Stimulated activated CD8-positive, alpha-beta memory T cell treated with anti-CD3 and anti-CD28 coated beads, Interleukin-7, amount 100 ng/mL, for 1 hour (primary cell): Measurements from ENCODE around the gene FASTKD2.
A peak's percentile ranks its signal among the peaks of the same experiment; 100 is the strongest.

Experiments used
- DNase-seq, 2 donors: peaks; one replicate each; pipeline ENCODE4 v3.0.0-alpha.2; 2020; ENCODE audit warnings: low read depth in 2 of 2

FASTKD2 gene

GRCh38 chr2:206765242-206766056, at the start of gene FASTKD2, which contains the start of gene MDH1B:
FASTKD2 (plus strand) TSS chr2:206765606; CDS start chr2:206766694, 1,088 bp downstream.
MDH1B (minus strand) TSS chr2:206765328; CDS start chr2:206765271, 57 bp downstream.
- peak; percentile 53 to 64 for DNase-seq

GRCh38 chr2:206716623-206717022, 48.8 kb upstream of the FASTKD2 start:
- no peak for DNase-seq

- no peak for DNase-seq
Measured at GRCh38 chr2:206718296-206718695, 47.1 kb upstream of the FASTKD2 start, which contains the start of gene DYTN. DYTN (minus strand) TSS chr2:206718396; CDS start chr2:206718279, 117 bp downstream.

GRCh38 chr2:206721256-206721920, 44.0 kb upstream of the FASTKD2 start:
- no peak for DNase-seq

- DNase-seq = no peak
Measured at GRCh38 chr2:206723288-206723687, 42.1 kb upstream of the FASTKD2 start.

- no peak for DNase-seq
Measured at GRCh38 chr2:206727287-206727686, 38.1 kb upstream of the FASTKD2 start.

DNA sequence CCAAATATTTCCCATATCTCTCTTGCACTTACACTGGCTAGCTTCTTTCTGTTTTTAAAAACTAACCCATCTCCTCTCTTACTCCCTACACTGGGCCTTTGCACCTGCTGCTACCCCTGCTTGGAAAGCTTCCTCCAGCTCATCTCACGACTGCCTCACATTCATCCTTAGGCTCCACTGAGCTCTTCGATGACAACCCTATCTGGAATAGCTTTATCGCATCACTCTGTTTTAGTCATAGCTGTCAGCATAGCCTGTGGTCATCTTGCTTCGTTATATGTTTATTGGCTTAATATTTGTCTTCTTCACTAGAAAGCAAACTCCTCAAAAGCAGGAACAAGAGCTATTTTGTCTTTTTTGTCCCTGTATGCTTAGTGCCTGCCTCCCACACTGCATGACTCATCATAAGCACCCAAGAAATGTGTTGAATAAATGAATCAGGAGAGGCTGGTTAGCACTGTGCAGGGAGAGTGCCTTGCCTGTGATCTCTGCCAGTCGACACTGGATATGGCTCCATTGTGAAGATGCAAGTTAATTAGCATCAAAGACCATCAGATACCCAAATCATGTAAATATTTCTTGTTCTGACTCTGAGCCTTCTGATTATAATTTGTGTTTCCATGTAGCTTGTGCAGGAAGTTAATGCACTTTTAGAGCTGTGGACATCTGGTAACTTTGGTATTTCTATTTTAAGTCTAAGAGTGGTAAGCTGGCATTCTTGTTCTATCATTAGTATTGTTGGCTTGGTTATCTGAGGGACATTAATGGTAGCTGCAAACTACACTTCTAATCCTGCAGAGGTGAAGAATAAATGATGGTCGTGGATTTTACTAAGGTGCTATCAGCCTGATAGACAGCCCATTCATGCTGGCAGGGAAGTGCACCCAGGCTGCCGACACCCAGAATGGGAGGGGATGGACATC, 36.9 kb upstream of the FASTKD2 start:
- DNase-seq = no peak

DNA sequence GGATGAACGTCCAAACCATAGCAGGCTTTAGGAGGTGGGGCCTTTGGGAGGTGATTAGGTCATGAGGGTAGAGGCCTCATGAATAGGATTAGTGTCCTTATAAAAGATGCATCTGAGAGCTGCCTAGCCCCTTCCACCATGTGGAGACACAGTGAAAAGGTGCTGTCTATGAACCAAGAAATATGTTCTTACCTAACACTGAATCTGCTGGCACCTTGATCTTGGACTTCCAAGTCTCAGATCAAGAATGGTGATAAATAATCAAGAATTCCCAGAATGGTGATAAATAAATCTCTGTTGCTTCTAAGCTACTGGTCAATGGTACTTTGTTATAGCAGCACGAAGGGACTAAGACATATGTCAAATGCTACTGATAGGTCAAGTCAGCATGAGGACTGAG, 32.1 kb upstream of the FASTKD2 start:
- no peak for DNase-seq

DNA sequence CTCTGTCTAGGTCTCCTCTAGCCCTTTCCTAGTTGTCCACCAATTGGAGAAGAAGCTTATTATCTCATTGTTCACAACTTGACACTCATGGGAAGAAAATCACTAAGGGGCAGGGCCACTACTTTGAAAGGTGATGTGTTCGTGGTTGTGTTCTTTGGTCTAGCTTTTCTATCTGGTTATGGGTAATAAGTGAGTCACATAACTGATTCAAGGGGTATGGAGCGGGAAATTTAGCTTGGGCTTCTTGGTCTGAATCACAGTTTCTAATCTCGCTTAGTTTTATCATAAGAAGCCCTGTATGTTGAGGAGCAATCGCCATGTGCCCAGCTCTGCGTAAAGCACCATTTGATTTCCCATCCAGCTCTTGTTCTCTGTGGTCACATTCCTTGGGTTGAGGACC, 28.5 kb upstream of the FASTKD2 start:
- no peak for DNase-seq

DNA sequence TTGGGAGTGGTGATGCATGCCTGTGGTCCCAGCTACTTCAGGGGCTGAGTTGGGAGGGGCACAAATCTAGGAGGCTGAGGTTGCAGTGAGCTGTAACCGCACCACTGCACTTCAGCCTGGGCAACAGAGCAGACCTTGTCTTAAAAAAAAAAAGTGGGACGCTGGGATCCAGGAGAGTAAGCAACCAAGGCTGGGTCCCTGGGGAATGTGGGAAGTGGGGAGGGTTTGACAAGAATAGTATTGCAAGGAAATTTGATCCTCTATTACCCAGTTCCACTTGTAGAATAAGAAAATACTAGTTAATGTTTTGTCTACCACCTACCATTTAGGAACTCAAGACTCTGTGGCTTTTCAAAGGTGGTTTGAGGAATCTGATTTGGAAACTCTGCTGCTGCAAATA, 26.1 kb upstream of the FASTKD2 start:
- no peak for DNase-seq

GRCh38 chr2:206740800-206741199, 24.6 kb upstream of the FASTKD2 start:
- no peak for DNase-seq

DNA sequence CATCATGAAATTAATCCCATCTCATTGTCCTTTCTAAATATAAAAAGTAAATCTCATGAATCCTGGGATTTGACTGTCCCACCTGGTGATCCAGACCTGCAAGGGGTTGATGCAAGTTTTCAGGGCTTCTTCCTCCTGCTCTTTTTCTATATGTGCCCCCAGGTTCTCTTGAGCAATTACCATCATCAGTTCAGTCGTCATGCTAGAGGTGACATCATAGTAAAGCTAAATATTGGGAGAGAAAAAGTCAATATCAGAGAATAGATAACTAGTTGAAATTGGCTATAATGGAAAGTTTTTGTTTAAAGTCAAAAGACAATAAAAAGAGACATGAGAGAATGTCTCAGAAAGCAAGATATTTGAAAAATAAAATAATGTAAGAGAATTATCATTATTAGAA, 8.6 kb upstream of the FASTKD2 start:
- DNase-seq = no peak

DNA sequence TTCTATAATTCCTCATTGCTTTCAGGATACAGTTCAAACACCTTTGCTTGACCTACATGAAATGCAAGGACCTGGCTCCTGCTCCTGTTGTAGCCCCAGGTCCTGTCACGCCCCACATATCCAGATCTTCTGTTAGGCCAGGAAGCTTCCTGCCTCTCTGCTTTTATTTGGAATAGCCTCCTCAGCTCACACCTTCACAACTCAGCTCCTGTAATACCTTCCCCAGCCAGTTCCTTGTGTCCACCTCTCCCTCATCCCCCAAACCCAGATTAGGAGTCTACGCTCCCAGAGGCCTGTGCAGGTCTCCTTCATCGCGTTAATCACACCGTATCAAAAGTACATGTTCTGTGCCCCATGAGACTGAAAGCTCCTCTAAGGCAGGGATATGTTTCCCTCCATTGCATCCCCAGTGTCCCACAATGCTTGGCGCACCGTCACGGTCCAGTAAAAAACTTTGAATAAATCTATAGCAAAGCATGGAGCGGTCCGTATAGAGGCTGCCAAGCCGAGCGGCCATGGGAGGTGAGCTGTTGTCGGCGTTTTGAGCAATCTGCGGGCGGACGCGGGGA, 649 bp upstream of the FASTKD2 start:
- DNase-seq = no peak

DNA sequence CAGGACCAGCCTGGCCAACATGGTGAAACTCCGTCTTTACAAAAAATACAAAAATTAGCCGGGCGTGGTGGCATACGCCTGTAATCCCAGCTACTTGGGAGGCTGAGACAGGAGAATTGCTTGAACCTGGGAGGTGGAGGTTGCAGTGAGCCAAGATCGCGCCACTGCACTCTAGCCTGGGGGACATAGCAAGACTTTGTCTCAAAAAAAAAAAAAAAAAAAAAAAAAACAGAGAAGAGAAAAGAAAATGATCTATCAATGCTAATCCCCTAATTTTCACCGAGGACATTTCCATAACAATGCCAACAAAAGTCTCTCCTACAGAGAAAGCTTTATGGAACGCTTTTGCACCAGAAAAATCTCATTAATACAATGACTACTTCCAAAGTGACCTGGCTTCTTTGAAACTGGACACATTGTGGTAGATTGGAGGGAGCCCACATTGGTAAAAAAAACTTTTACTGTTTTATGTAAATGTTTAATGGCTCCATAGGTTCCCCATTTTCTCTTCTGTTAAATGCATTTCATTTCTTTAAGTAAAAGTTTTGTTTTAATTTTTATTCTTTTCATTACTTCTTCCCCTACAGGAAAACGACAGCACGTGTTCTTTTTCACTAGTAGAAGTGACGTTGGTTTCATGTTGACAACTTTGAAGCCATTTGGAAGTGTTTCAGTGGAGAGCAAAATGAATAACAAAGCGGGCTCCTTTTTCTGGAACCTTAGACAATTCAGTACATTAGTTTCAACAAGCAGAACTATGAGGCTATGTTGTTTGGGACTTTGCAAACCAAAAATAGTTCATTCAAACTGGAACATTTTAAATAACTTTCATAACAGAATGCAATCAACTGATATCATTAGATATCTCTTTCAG, 888 bp downstream of the FASTKD2 start:
- no peak for DNase-seq

GRCh38 chr2:206774871-206775270, 9.5 kb downstream of the FASTKD2 start:
- DNase-seq = no peak

DNA sequence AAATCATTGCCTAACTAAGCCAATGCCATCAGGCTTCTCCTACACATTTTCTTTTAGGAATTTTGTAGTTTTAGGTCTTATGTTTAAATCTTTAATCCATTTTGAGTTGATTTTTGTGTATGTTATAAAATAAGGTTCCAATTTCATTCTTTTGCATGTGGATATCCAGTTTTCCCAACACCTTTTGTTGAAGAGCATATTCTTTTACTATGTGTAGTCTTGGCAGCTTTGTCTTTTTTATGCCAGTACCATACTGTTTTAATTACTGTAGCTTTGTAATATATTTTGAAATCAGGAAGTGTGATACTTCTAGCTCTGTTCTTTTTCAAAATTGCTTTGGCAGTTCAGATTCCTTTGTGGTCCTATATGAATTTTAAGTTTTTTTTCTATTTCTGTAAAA, 11.0 kb downstream of the FASTKD2 start:
- no peak for DNase-seq

- no peak for DNase-seq
Measured at GRCh38 chr2:206780671-206781070, 15.3 kb downstream of the FASTKD2 start.

DNA sequence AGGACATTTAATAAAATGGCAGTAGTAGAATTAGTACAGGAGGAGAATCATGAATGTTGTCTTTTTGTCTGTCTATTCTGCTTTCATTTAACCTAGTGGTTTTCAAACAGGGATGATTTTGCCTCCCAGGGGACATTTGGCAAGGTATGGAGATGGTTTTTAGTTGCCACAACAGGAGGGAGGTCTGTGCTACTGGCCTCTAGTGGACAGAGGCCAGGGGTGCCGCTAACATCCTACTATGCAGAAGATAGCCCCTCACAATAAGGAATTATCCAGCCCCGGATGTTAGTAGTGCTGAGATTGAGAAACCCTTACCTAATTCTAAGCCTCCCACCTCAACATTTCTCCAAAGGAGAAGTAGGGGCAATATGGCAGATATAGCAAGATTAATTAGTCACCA, 18.3 kb downstream of the FASTKD2 start:
- DNase-seq = no peak

- DNase-seq = no peak
Measured at GRCh38 chr2:206784559-206785353, 19.4 kb downstream of the FASTKD2 start.
